Activated CD4-positive, alpha-beta T cell treated with anti-CD3 and anti-CD28 coated beads, Interleukin-2, Interleukin-4, amounts not matched to agents 100 ng/mL and 50 ng/mL, durations not matched to agents 16 hours and 8 hours (primary cell): ENCODE data around the gene PRR12.

Experiments used
- DNase-seq: peaks from one replicate; pipeline ENCODE4 v3.0.0-alpha.2; 2020; ENCODE audit warnings: low spot score

PRR12 gene

GRCh38 chr19:49565261-49565660 lies 25.7 kb upstream of the PRR12 start:
- no peak for DNase-seq

GRCh38 chr19:49566302-49566701 lies 24.7 kb upstream of the PRR12 start:
- DNase-seq, result no peak

- DNase-seq, result peak; percentile 67
Observed at GRCh38 chr19:49567861-49568441, 23.0 kb upstream of the PRR12 start.

GRCh38 chr19:49570138-49570856 lies 20.7 kb upstream of the PRR12 start:
- DNase-seq, result peak; percentile 85

GRCh38 chr19:49570997-49571676 lies 19.8 kb upstream of the PRR12 start:
- DNase-seq, result no peak

- no peak for DNase-seq
Observed at GRCh38 chr19:49573009-49573408, 18.0 kb upstream of the PRR12 start.

- no peak for DNase-seq
Observed at GRCh38 chr19:49573425-49573824, 17.6 kb upstream of the PRR12 start.

- no peak for DNase-seq
Observed at GRCh38 chr19:49574206-49574755, 16.7 kb upstream of the PRR12 start.

GRCh38 chr19:49579193-49579592 lies 11.8 kb upstream of the PRR12 start:
- DNase-seq, result no peak

- no peak for DNase-seq
Observed at GRCh38 chr19:49579947-49580263, 11.1 kb upstream of the PRR12 start.

- DNase-seq, result peak; percentile 98
Observed at GRCh38 chr19:49580264-49581006, 10.5 kb upstream of the PRR12 start, which contains the start of gene NOSIP. NOSIP (minus strand) TSS chr19:49580556; CDS start chr19:49560691, 19,865 bp downstream.

GRCh38 chr19:49581007-49581508 lies 9.9 kb upstream of the PRR12 start, which contains the start of gene PRRG2:
PRRG2 (plus strand) TSS chr19:49581316; CDS start chr19:49583220, 1,904 bp downstream.
- no peak for DNase-seq

- DNase-seq, result no peak
Observed at GRCh38 chr19:49583239-49583638, 7.7 kb upstream of the PRR12 start.

GRCh38 chr19:49585023-49585422 lies 6.0 kb upstream of the PRR12 start:
- DNase-seq, result no peak

GRCh38 chr19:49587227-49587626 lies 3.8 kb upstream of the PRR12 start:
- no peak for DNase-seq

- peak; percentile 17 for DNase-seq
Observed at GRCh38 chr19:49588365-49589122, 2.4 kb upstream of the PRR12 start.

- DNase-seq, result no peak
Observed at GRCh38 chr19:49589502-49589905, 1.5 kb upstream of the PRR12 start.

GRCh38 chr19:49590071-49590970 lies 661 bp upstream of the PRR12 start:
- DNase-seq, result peak; percentile 97

GRCh38 chr19:49591731-49592485 lies 926 bp downstream of the PRR12 start:
- peak; percentile 41 for DNase-seq
